GM12878 (cell line): ENCODE data around the gene RAB37. TPM values are rescaled to one million over a fixed set of nuclear protein-coding genes. Genes with fewer than 3 reads are reported as not detected.

ENCODE experiments used
- ATAC-seq: fragments of 200-7000 bp; cut with Tn5 transposase; 3 replicates; pipeline ENCODE4 v1.9.1; 2020; ENCODE audit warnings: mild to moderate bottlenecking, moderate library complexity
- BruUV-seq: library from RNA; stranded (reverse); fragments of 400-500 nt; replicated peaks from 2 replicates; lab custom pipeline; 2021; lab: Mats Ljungman, UMichigan
- CTCF ChIA-PET: fragments of 300-600 bp; sonication (Branson Sonifier 250); formaldehyde crosslinking; extraction: SDS; loops from one replicate; lab custom pipeline; 2021; ENCODE audit warnings: inconsistent platforms; lab: Yijun Ruan, JAX
- POLR2A ChIA-PET: fragments of 350-600 bp; formaldehyde crosslinking; extraction: SDS; loops from one replicate; lab custom pipeline; 2021; ENCODE audit warnings: inconsistent platforms; lab: Charles Lee
- RAD21 ChIA-PET: fragments of 300-600 bp; sonication (Branson Sonifier 250); formaldehyde crosslinking; loops from one replicate; lab custom pipeline; 2023; ENCODE audit warnings: antibody characterized with exemption; ENCODE audit not compliant: unreplicated experiment; lab: Charles Lee
- SMC1A ChIA-PET: fragments of 300-600 bp; sonication (Branson Sonifier 250); formaldehyde crosslinking; loops from one replicate; lab custom pipeline; 2023; ENCODE audit not compliant: unreplicated experiment, uncharacterized antibody; lab: Charles Lee
- DNase-seq: peaks from one replicate; pipeline ENCODE4 v3.0.0-alpha.2; 2011; ENCODE audit warnings: low read depth, low spot score
- FAIRE-seq: peaks from 3 replicates; lab custom pipeline; 2011; peaks lifted over from hg19 to GRCh38; lab: Jason Lieb, UNC
- H2AFZ ChIP-seq: 2 replicates; pipeline ENCODE4 v1.6.0; 2011; ENCODE audit warnings: low read depth, low read length, control low read depth; ENCODE audit not compliant: control insufficient read depth
- H3K27ac ChIP-seq: 2 replicates; pipeline ENCODE4 v1.5.1; 2011; ENCODE audit warnings: control low read depth; ENCODE audit not compliant: control insufficient read depth, insufficient read depth
- H3K27me3 ChIP-seq, 2 experiments: replicated peaks in 1 of 2; 2 replicates each; pipeline versions ENCODE4 v1.6.0 to v1.6.1; 2011; ENCODE audit warnings: low read length in 1 of 2; ENCODE audit not compliant: control insufficient read depth in 2 of 2, insufficient read depth in 2 of 2
- H3K36me3 ChIP-seq, 2 experiments: 2 replicates each; pipeline ENCODE4 v1.5.1; 2011; ENCODE audit warnings: low read length in 1 of 2; ENCODE audit not compliant: control insufficient read depth in 2 of 2, insufficient read depth in 2 of 2
- H3K4me1 ChIP-seq: 2 replicates; pipeline ENCODE4 v1.6.1; 2011; ENCODE audit warnings: mild to moderate bottlenecking, low read length, moderate library complexity, mixed read lengths; ENCODE audit not compliant: control insufficient read depth, insufficient read depth
- H3K4me2 ChIP-seq: 2 replicates; pipeline ENCODE4 v1.6.0; 2011; ENCODE audit warnings: control low read depth; ENCODE audit not compliant: control insufficient read depth, insufficient read depth
- H3K4me3 ChIP-seq: fragments of 200-600 bp; sonication (generic); 2 replicates; pipeline ENCODE4 v1.5.1; 2016
- H3K79me2 ChIP-seq: 2 replicates; pipeline ENCODE4 v1.6.0; 2011; ENCODE audit warnings: low read length; ENCODE audit not compliant: control insufficient read depth, insufficient read depth
- H3K9ac ChIP-seq: 2 replicates; pipeline ENCODE4 v1.8.0; 2011; ENCODE audit warnings: low read length, control low read depth, mixed read lengths; ENCODE audit not compliant: control insufficient read depth, insufficient read depth
- H3K9me3 ChIP-seq: replicated peaks from 3 replicates; pipeline ENCODE4 v1.5.1; 2011; ENCODE audit warnings: mild to moderate bottlenecking, low read length; ENCODE audit not compliant: control insufficient read depth, insufficient read depth
- H4K20me1 ChIP-seq: 2 replicates; pipeline ENCODE4 v1.6.0; 2011; ENCODE audit not compliant: control insufficient read depth, insufficient read depth
- ASH2L ChIP-seq: fragments of 300-600, 200-600 bp; sonication (generic); IDR thresholded peaks from 2 replicates; pipeline ENCODE4 v1.6.1; 2017; ENCODE audit warnings: low read depth, mild to moderate bottlenecking, borderline replicate concordance
- CHD4 ChIP-seq: fragments of 200-600 bp; sonication (generic); IDR thresholded peaks from 2 replicates; pipeline ENCODE4 v1.6.1; 2016; ENCODE audit warnings: mild to moderate bottlenecking
- KLF5 ChIP-seq: fragments of 450-650 bp; IDR thresholded peaks from 2 replicates; pipeline ENCODE4 v1.6.1; 2014; ENCODE audit warnings: mild to moderate bottlenecking; ENCODE audit not compliant: partially characterized antibody
- LARP7 ChIP-seq: fragments of 450-650 bp; IDR thresholded peaks from 2 replicates; pipeline ENCODE4 v1.6.1; 2017; ENCODE audit warnings: mild to moderate bottlenecking
- MEF2B ChIP-seq: fragments of 450-650 bp; IDR thresholded peaks from 2 replicates; pipeline ENCODE4 v1.6.1; 2018; ENCODE audit warnings: mild to moderate bottlenecking, moderate library complexity; ENCODE audit not compliant: partially characterized antibody, poor library complexity, severe bottlenecking
- MYC ChIP-seq: IDR thresholded peaks from 2 replicates; pipeline ENCODE4 v1.6.1; 2011; ENCODE audit warnings: mild to moderate bottlenecking, low read length, moderate library complexity, inconsistent platforms; ENCODE audit not compliant: insufficient read depth, insufficient replicate concordance, insufficient read length, severe bottlenecking
- PAX8 ChIP-seq: fragments of 450-650 bp; IDR thresholded peaks from 2 replicates; pipeline ENCODE4 v1.6.1; 2017; ENCODE audit warnings: mild to moderate bottlenecking, moderate library complexity
- RB1 ChIP-seq: fragments of 450-650 bp; formaldehyde crosslinking; IDR thresholded peaks from 2 replicates; pipeline ENCODE4 v1.6.1; 2017; ENCODE audit warnings: mild to moderate bottlenecking, borderline replicate concordance
- SMAD5 ChIP-seq: IDR thresholded peaks from 2 replicates; pipeline ENCODE4 v1.6.1; 2016; ENCODE audit warnings: antibody characterized with exemption, low read depth
- SMC3 ChIP-seq: IDR thresholded peaks from 2 replicates; pipeline ENCODE4 v1.6.1; 2011; ENCODE audit warnings: low read length, improper control_type of control experiment, borderline replicate concordance
- WGBS: methylation state at CpG from one replicate; pipeline ENCODE4 v1.1.6; 2016; ENCODE audit warnings: low lambda C conversion rate; ENCODE audit not compliant: insufficient replicate concordance, insufficient coverage; ENCODE audit errors: missing lambda C conversion rate; 5-methylcytosine and 5-hydroxymethylcytosine counted together
- in situ Hi-C: fragments of 300-500 bp; cut with MboI; formaldehyde crosslinking; loops from 9 replicates; pipeline ENCODE4 v1.14.3; 2018; ENCODE audit warnings: mixed read lengths
- intact Hi-C: fragments of 100-400 bp; cut with micrococcal nuclease; formaldehyde crosslinking; loops from one replicate; pipeline ENCODE4 v1.14.2; 2022; ENCODE audit not compliant: unreplicated experiment
- polyA plus RNA-seq, 11 experiments: library from polyadenylated mRNA; depleted of rRNA in 4 of 11; unstranded in 6 of 11; stranded (reverse) in 5 of 11; fragments of >200 nt; fragmentation: Nextera tagmentation in 4 of 11; fragmentation: Illumina TruSeq in 1 of 11; extraction: Ambion mirVana in 4 of 11; extraction: Trizol in 1 of 11; gene quantifications; 1 replicate in 1 of 11; 2 replicates in 10 of 11; pipeline versions ENCODE4 v1.2.1 to v1.2.3, GENCODE V29; 2011 to 2016; ENCODE audit warnings: inconsistent platforms in 2 of 11, missing spikeins in 2 of 11, low read depth in 1 of 11
- total RNA-seq, 4 experiments: library from RNA; depleted of rRNA in 3 of 4; stranded (reverse); fragments of >200 nt in 3 of 4; fragmentation: Illumina TruSeq in 1 of 4; extraction: Trizol in 1 of 4; gene quantifications; 2 replicates each; pipeline versions ENCODE4 v1.2.1 to v1.2.3, GENCODE V29; 2013 to 2021
- TF ChIP-seq, protein P1 (sequence below): fragments of 450-650 bp; IDR thresholded peaks from 2 replicates; pipeline ENCODE4 v1.6.1; 2018; ENCODE audit warnings: mild to moderate bottlenecking, low read depth, moderate library complexity; ENCODE audit not compliant: partially characterized antibody

The RAB37 gene
- total and polyA plus RNA-seq, 10 of the 15 experiments (the other 5 are each of a cell fraction or from before 2014, with no cell fraction given): 0.48 to 5.6 (median 1.7) TPM

DNA sequence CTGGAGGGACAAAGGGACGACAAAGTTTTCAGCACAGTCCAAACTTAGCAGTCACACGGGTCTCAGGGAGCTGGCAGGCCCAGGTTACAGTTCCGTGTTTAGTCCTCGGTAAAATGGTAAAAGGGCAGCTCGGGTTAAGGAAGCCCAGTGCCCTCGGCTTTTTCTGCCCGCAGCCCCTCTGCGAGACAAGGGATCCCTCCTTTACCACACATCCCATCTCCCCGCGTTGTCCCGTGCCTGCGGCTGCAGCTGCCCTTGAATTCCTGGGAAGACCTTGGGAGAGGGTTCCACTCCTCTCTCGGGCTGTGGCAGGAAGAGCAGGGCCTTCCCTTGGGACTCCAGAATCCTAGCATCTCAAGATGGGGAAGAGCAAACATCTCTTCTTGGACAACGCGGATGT is 7.2 kb upstream of the RAB37 start:
- SMC1A ChIA-PET: no interaction called here
- FAIRE-seq (no peak), ATAC-seq (no peak), DNase-seq (no peak)
- H3K36me3 ChIP-seq: no peaks in the 10 kb centered on the region
- CTCF ChIA-PET: interaction anchor here (1.4 kb wide), 1 partner anchor 73 kb away, joined by 3 read pairs; no protein-coding TSS in a partner anchor
- H3K27ac ChIP-seq: no peak overlapping the region
- TF ChIP-seq ASH2L: no peak
- no peak for TF ChIP-seq LARP7
- TF ChIP-seq KLF5: no peak
- TF ChIP-seq, protein P1, sequence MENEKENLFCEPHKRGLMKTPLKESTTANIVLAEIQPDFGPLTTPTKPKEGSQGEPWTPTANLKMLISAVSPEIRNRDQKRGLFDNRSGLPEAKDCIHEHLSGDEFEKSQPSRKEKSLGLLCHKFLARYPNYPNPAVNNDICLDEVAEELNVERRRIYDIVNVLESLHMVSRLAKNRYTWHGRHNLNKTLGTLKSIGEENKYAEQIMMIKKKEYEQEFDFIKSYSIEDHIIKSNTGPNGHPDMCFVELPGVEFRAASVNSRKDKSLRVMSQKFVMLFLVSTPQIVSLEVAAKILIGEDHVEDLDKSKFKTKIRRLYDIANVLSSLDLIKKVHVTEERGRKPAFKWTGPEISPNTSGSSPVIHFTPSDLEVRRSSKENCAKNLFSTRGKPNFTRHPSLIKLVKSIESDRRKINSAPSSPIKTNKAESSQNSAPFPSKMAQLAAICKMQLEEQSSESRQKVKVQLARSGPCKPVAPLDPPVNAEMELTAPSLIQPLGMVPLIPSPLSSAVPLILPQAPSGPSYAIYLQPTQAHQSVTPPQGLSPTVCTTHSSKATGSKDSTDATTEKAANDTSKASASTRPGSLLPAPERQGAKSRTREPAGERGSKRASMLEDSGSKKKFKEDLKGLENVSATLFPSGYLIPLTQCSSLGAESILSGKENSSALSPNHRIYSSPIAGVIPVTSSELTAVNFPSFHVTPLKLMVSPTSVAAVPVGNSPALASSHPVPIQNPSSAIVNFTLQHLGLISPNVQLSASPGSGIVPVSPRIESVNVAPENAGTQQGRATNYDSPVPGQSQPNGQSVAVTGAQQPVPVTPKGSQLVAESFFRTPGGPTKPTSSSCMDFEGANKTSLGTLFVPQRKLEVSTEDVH: no peak
- TF ChIP-seq CHD4: no peak
- no peak for TF ChIP-seq SMAD5
- TF ChIP-seq PAX8: no peak
- no peak for TF ChIP-seq RB1
- TF ChIP-seq SMC3: no peak
- no peak for TF ChIP-seq MEF2B
- TF ChIP-seq MYC: no peak
- H3K9ac ChIP-seq: no peak overlapping the region
- no peaks in the 10 kb centered on the region; the same call in 2 of the 3 replicates for H3K9me3 ChIP-seq
- H3K79me2 ChIP-seq: no peaks in the 10 kb centered on the region
- 76% methylated on average over 15 of the region's 15 CpGs for WGBS
- no peak overlapping the region for H3K4me3 ChIP-seq
- in situ Hi-C loops: no loop called here
- H3K4me1 ChIP-seq: peaks cover 11% of the 10 kb centered on the region
- no peak overlapping the region for H3K4me2 ChIP-seq
- no TSS peak for BruUV-seq
- POLR2A ChIA-PET: no interaction called here
- H2AFZ ChIP-seq: no peak overlapping the region
- no peaks in the 10 kb centered on the region for H3K27me3 ChIP-seq
- H4K20me1 ChIP-seq: no peaks in the 10 kb centered on the region
- RAD21 ChIA-PET: no interaction called here
- intact Hi-C loops: no loop called here
